Right lobe of liver (tissue), 6 donors: ENCODE results near the gene CC2D1B. TPM values are rescaled to one million over a fixed set of nuclear protein-coding genes. Genes with fewer than 3 reads are reported as not detected.
A peak's percentile ranks its signal among the peaks of the same experiment; 100 is the strongest.

ENCODE experiments used
- ATAC-seq, 4 donors: fragments of 200-7000 bp; cut with Tn5 transposase; one replicate each; pipeline ENCODE4 v1.9.1; 2020; ENCODE audit warnings: mild to moderate bottlenecking in 4 of 4, moderate library complexity in 4 of 4
- DNase-seq, 3 donors: peaks; one replicate each; pipeline ENCODE4 v3.0.0-alpha.2; 2020
- H3K27ac ChIP-seq, 3 donors: fragments of 200-600 bp; one replicate each; pipeline ENCODE4 v1.8.0; 2022
- H3K27me3 ChIP-seq, 2 donors: fragments of 200-600 bp; one replicate each; pipeline ENCODE4 v1.8.0; 2022
- H3K36me3 ChIP-seq, 4 donors: fragments of 200-600 bp; sonication (generic) in 1 of 4; one replicate each; pipeline versions ENCODE4 v1.5.1 to v1.8.0; 2017 to 2022; ENCODE audit warnings: control low read depth in 1 of 4
- H3K4me1 ChIP-seq, 4 donors: fragments of 200-600 bp; sonication (generic) in 1 of 4; one replicate each; pipeline versions ENCODE4 v1.5.1 to v1.8.0; 2017 to 2022; ENCODE audit warnings: control low read depth in 1 of 4
- H3K4me3 ChIP-seq, 3 donors: fragments of 200-600 bp; one replicate each; pipeline ENCODE4 v1.8.0; 2022
- H3K9me3 ChIP-seq, 4 donors: fragments of 200-600 bp; sonication (generic) in 1 of 4; one replicate each; pipeline versions ENCODE4 v1.5.1 to v1.8.0; 2017 to 2022; ENCODE audit warnings: control low read depth in 1 of 4
- POLR2A ChIP-seq: fragments of 450-650 bp; IDR thresholded peaks from one replicate; pipeline ENCODE4 v1.6.1; 2017; ENCODE audit warnings: antibody characterized with exemption, mild to moderate bottlenecking
- WGBS: methylation state at CpG from one replicate; pipeline ENCODE4 v1.1.6; 2018; ENCODE audit warnings: low coverage, low lambda C conversion rate; ENCODE audit not compliant: insufficient coverage; ENCODE audit errors: missing lambda C conversion rate; 5-methylcytosine and 5-hydroxymethylcytosine counted together
- intact Hi-C, 2 donors: fragments of 100-400 bp; cut with DNase I; formaldehyde crosslinking; loops; one replicate each; pipeline versions ENCODE4 v1.11.2 to v1.14.1; 2022
- total RNA-seq, 6 experiments: library from RNA; depleted of rRNA in 2 of 6; stranded (reverse); fragments of >200 nt in 2 of 6; fragmentation: NEBNext Ultra II Directional in 3 of 6; extraction: Animal tissue kit (Norgen Biotek cat#: 25700) in 3 of 6; gene quantifications; one replicate each; pipeline versions ENCODE4 v1.1.0 to v1.2.4, GENCODE V29; 2016 to 2023
- TF ChIP-seq, protein P1 (sequence below), 4 donors: fragments of 200-600 bp in 3 of 4; fragments of 450-650 bp in 1 of 4; IDR thresholded peaks; one replicate each; pipeline versions ENCODE4 v1.5.1 to v1.8.0; 2016 to 2022; ENCODE audit warnings: antibody characterized with exemption in 4 of 4, mild to moderate bottlenecking in 2 of 4
- donor health status: DM: no; HTN: yes; CAD: no.
- donor health status: DM: no; HTN: no; CAD: no.
- donor health status: DM: no; HTN: no; CAD: no.
- donor health status: DM: no; HTN: yes; CAD: no.
- donor health status: DM: no; HTN: yes; CAD: no.

CC2D1B gene
- total RNA-seq, 6 experiments from 2014 or later: 11.8 to 18.0 (median 15.1) TPM

DNA sequence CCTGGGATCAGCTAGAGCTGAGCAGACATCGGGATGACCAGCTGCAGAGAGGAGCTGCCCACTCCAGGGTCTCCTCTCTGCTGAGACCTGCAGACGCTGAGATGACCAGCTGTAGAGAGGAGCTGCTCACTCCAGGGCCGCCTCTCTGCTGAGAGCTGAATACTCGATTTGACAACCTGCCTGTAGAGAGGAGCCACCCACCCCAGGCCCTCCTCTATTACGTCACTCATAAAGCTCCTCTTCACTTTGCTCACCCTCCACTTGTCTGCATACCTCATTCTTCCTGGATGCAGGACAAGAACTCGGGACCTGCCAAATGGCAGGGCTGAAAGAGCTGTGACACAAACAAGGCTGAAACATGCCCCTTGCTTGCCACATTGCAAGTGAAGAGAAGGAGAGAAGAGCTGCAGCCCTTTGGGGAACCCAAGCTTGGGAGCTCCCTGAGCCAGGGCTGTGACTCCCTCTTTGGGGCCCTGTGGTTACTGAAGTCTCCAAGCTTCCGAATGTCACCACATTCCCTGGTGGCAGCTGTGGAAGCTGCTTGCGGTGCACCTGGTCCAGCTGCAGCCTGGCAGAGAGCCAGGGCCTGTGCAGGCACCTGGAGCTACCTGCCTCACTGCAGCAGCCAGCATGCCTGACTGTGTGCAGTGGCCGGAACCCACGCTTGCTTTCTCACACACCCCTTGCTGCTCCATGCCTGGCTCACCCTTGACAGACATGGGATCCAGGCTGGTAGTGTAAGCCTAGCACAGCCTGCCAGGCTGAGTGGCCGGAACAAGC lies 59.6 kb downstream of the CC2D1B start:
- no peak for TF ChIP-seq POLR2A
- TF ChIP-seq, protein P1, sequence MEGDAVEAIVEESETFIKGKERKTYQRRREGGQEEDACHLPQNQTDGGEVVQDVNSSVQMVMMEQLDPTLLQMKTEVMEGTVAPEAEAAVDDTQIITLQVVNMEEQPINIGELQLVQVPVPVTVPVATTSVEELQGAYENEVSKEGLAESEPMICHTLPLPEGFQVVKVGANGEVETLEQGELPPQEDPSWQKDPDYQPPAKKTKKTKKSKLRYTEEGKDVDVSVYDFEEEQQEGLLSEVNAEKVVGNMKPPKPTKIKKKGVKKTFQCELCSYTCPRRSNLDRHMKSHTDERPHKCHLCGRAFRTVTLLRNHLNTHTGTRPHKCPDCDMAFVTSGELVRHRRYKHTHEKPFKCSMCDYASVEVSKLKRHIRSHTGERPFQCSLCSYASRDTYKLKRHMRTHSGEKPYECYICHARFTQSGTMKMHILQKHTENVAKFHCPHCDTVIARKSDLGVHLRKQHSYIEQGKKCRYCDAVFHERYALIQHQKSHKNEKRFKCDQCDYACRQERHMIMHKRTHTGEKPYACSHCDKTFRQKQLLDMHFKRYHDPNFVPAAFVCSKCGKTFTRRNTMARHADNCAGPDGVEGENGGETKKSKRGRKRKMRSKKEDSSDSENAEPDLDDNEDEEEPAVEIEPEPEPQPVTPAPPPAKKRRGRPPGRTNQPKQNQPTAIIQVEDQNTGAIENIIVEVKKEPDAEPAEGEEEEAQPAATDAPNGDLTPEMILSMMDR (IDR thresholded peaks at IDR 0.05): no peak
- WGBS: 84% methylated on average over 3 of the region's 11 CpGs
- DNase-seq (no peak), ATAC-seq (peak in 1 of 4 donors; percentile 24)
- Histone ChIP-seq H3K36me3 (peaks cover 0 to 6% (median 0%) of the 10 kb centered on the region in 4 donors), H3K9me3 (no peaks in the 10 kb centered on the region), H3K4me3 (no peak overlapping the region), H3K4me1 (no peaks in the 10 kb centered on the region), H3K27ac (no peak overlapping the region), H3K27me3 (no peaks in the 10 kb centered on the region)
- intact Hi-C loops: no loop called here

DNA sequence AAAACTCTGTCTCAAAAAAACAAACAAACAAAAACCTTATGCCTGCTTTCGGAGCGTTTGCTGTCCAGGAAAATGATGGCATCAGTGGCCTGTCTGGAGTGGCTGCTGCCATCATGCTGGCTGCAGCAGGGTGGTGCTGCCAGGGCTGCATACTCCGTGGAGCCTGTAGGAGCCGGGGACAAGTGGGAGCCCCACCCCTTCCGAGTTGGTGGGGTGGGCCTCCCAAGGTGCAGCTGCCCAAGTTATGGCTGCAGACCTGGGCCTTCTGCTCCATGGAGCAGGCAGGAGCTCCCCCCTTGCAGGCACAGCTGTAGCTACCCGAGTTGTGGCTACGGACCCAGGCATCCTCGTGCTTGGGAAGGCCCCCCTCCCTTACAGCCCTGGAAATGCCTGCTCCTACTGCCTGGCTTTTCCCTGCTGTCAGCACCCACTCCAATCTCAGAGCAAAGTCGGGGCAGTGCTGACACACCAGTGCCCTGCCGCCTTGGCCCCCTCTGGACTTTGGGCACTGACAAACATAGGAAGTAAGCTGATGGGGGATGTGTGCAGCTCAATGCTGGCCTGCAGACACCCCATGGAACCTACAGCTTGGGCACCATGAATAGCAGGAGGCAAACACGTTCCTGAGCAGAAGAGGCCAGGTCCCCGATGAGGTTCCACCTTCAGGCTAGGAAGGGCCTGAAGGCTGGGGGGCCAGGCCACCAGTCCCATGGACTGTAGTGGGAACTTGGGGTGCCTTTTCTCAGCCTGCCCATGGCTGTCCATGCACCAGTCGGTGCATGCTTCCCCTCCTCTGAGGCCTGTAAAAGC lies 60.4 kb downstream of the CC2D1B start:
- WGBS: no CpG with 5 or more reads among the region's 13 CpGs
- DNase-seq (no peak), ATAC-seq (peak in 1 of 4 donors; percentile 39)
- Histone ChIP-seq H3K4me3 (no peak overlapping the region), H3K36me3 (peaks cover 0 to 6% (median 0%) of the 10 kb centered on the region in 4 donors), H3K27me3 (no peaks in the 10 kb centered on the region), H3K27ac (no peak overlapping the region), H3K9me3 (no peaks in the 10 kb centered on the region), H3K4me1 (no peaks in the 10 kb centered on the region)
- intact Hi-C loops: no loop called here
- TF ChIP-seq, protein P1 (IDR thresholded peaks at IDR 0.05): no peak
- no peak for TF ChIP-seq POLR2A

Other genes with a start within 250 kb of the CC2D1B start
- gene ZFYVE9, start 224.1 kb downstream of the CC2D1B start, total RNA-seq: 10 to 100 TPM in 5 of 6 experiments, 1 to 10 TPM in 1; 9.6 to 15.6 (median 12.3) TPM
- 1 to 10 TPM in 2 of 6 experiments, under 1 TPM in 4; 0.11 to 4.0 (median 0.45) TPM for gene ORC1, start 38.2 kb upstream of the CC2D1B start, total RNA-seq
- gene PRPF38A, start 38.4 kb upstream of the CC2D1B start, total RNA-seq: 10 to 100 TPM in 4 of 6 experiments, 1 to 10 TPM in 2; 4.5 to 14.4 (median 11.4) TPM
- gene TUT4, start 186.9 kb upstream of the CC2D1B start, total RNA-seq: 10 to 100 TPM; 16.1 to 33.0 (median 22.8) TPM
- gene GPX7, start 236.2 kb upstream of the CC2D1B start, total RNA-seq: 1 to 10 TPM; 1.6 to 4.3 (median 2.7) TPM